ENCODE measurements around the gene SNF8.

GRCh38 chr17:48990882-48991357, 46.3 kb upstream of the SNF8 start:
- TF ChIP-seq CTCF (IDR thresholded peaks at IDR 0.05) (no peak), POLR2A (IDR thresholded peaks at IDR 0.05) (no peak)

Measured in Peyer's patch (tissue), 4 donors.